GM12891 (cell line): ENCODE results near the gene IGFN1.

Experiments
- DNase-seq: peaks from one replicate; pipeline ENCODE4 v3.0.0; 2011; ENCODE audit warnings: low spot score; ENCODE audit not compliant: insufficient read length
- FAIRE-seq: peaks from 2 replicates; lab custom pipeline; 2011; peaks lifted over from hg19 to GRCh38; lab: Jason Lieb, UNC
- PAX5 ChIP-seq: IDR thresholded peaks from 2 replicates; pipeline ENCODE4 v1.6.1; 2011; ENCODE audit warnings: low read length, moderate library complexity, mild to moderate bottlenecking; ENCODE audit not compliant: insufficient read depth, severe bottlenecking
- POLR2A ChIP-seq: IDR thresholded peaks from 2 replicates; pipeline ENCODE4 v1.6.1; 2011; ENCODE audit warnings: low read depth, low read length, control low read depth
- POLR2AphosphoS5 ChIP-seq: IDR thresholded peaks from 2 replicates; pipeline ENCODE4 v1.6.1; 2011; ENCODE audit warnings: low read depth, low read length, control low read depth
- POU2F2 ChIP-seq: IDR thresholded peaks from 2 replicates; pipeline ENCODE4 v1.6.1; 2011; ENCODE audit warnings: low read depth, mild to moderate bottlenecking, control low read depth, low read length, moderate library complexity
- SPI1 ChIP-seq: IDR thresholded peaks from 2 replicates; pipeline ENCODE4 v1.6.1; 2011; ENCODE audit warnings: low read depth, low read length, control low read depth
- TAF1 ChIP-seq: IDR thresholded peaks from 2 replicates; pipeline ENCODE4 v1.6.1; 2011; ENCODE audit warnings: low read depth, low read length, control low read depth

The IGFN1 gene

DNA sequence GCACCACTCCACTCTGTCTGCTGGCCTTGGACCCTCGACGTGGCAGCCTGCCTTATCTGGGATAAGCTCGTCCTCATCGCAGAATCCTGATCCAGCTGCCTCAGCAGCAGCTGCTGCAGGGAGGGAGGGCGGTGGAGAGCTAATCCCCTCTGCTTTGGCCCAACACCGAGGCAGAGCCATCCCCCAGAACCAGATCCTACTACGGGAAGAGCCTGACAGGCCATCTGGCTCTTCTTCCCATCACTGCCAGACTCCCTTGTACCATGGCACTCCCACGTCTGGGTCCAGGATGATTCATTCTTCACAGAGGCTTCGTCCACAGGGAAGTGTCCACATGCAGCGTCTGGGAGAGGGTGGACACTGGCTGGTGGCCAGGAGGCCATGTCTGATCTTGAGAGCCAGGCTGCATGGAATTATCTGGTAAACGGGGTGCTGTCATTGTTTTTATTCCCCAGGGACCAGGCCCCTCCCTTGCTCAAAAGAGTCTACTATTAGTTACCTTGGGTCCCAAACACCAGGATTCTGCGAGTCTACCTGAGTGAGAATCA, 78.1 kb downstream of the IGFN1 start:
- TF ChIP-seq TAF1 (no peak), POU2F2 (no peak), SPI1 (no peak), PAX5 (no peak), POLR2A (no peak), POLR2AphosphoS5 (no peak)
- DNase-seq (no peak), FAIRE-seq (no peak)

GRCh38 chr1:201269281-201269680, 78.7 kb downstream of the IGFN1 start:
- DNase-seq, result no peak
- TF ChIP-seq PAX5, result no peak
- TF ChIP-seq POLR2AphosphoS5, result no peak
- no peak for TF ChIP-seq POU2F2
- TF ChIP-seq SPI1, result no peak
- no peak for TF ChIP-seq TAF1
- TF ChIP-seq POLR2A, result no peak
- no peak for FAIRE-seq

DNA sequence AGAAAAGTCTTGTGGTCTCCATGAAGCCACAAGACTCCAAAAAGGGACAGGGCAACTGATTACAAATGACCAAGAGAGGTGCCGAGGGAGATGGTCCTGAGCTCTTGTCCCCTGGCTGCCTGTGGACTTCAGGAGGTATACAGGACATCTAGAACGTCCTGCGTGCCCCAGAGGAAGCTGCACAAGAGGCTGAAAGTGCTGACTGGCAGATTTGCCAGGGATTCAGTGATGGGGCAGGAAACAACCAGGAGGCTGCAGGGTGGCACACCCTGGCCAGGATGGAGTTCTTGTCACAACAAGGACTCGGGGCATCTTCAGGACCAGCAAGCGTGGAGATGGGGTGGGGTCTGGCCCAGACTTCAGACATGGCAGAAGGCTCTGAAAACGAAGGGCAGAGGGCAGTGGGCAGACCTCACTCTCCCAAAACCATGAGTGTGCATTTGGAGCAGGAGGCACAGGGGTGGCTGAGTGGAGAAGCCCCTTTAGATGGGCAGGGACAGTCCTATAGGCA, 79.3 kb downstream of the IGFN1 start:
- no peak for FAIRE-seq
- no peak for DNase-seq
- TF ChIP-seq TAF1 (no peak), POLR2AphosphoS5 (no peak), SPI1 (no peak), POLR2A (no peak), POU2F2 (no peak), PAX5 (no peak)

DNA sequence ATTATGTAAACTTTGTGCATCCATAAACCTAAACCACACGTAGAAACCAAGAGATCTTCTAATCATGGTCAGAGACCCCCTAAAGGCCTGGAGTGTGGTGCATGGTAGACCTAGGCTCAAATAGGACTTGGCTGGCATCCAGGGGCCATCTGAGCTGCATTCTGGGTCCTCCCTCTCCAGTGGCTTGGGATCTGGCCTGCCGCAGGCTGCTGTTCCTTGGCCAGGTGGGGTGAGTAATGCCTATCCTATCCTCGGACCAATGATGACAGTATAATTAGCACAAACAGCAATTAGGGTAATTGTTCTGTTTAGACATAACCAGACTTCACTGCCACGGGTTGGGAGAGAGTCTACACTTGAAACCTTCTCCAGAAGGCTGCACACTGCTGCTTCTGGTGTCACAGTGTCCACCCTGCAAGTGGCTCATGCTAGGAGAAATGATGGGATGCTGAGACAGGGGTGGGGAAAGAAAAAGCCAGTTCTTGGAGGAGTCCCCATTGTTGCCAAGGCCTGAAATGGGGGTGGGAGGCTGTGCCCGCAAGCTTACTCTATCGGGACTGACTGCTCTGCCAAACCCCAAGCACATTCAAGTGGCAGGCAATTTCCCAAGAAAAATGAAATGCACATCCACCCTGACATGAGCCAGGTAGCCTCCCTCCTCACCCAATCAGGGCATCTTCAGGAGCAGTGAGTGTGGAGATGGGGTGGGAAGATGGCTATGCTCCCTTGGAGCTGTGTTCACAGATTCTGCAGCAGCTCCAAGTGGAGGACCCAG, 80.2 kb downstream of the IGFN1 start:
- FAIRE-seq (no peak), DNase-seq (no peak)
- TF ChIP-seq PAX5 (no peak), SPI1 (no peak), POLR2A (no peak), POLR2AphosphoS5 (no peak), TAF1 (no peak), POU2F2 (no peak)

DNA sequence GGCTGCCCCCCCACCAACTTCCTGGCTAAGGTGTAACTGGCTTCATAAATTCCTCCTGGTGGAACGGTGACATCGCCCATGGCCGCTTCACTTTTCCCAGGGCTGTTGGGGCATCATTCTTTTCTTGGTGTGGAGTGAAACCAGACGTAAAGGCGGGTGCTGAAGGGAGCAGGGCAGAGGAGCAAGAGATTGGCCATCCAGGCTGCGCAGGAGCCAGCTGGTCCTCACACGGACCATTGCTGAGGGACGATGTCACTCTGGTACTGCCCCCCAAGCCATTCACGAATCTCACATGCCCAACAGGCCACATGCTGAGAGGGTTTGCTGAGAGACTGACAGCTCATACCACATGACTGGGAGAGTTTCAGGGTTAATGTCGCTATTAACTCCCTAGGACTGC, 82.2 kb downstream of the IGFN1 start:
- TF ChIP-seq POU2F2 (no peak), SPI1 (no peak), POLR2A (no peak), PAX5 (no peak), POLR2AphosphoS5 (no peak), TAF1 (no peak)
- FAIRE-seq (no peak), DNase-seq (no peak)

GRCh38 chr1:201274616-201275252, 84.1 kb downstream of the IGFN1 start:
- FAIRE-seq (no peak), DNase-seq (no peak)
- TF ChIP-seq POLR2AphosphoS5 (no peak), POLR2A (no peak), SPI1 (no peak), PAX5 (no peak), TAF1 (no peak), POU2F2 (no peak)

DNA sequence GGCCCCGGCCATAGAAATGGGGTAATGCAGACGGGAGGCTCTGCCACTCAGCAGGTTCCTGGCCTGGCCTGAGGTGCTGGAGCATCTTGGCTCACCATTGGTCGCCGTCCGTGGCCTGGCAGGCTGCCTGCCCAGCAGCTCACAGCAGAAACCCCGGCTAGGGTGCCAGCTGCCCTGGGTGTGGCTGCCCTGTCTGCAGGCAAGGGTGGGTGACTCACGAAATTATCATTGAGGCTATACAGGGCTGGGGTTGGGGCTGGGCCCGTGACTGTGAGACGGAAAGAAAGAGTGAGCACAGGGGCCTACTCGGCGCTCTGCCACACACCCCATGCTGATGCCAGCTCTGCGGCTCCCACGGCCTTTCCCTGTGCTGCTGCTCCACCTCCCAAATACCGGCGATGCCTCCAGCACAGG, 84.6 kb downstream of the IGFN1 start:
- TF ChIP-seq PAX5 (no peak), POLR2A (no peak), TAF1 (no peak), SPI1 (no peak), POU2F2 (no peak), POLR2AphosphoS5 (no peak)

GRCh38 chr1:201276891-201277290, 86.3 kb downstream of the IGFN1 start:
- TF ChIP-seq POLR2A (no peak), TAF1 (no peak), PAX5 (no peak), SPI1 (no peak), POLR2AphosphoS5 (no peak)
- no peak for DNase-seq
- no peak for FAIRE-seq

More for the DNA sequence above, 84.6 kb downstream of the IGFN1 start:
- no peak for FAIRE-seq
- no peak for DNase-seq

DNA sequence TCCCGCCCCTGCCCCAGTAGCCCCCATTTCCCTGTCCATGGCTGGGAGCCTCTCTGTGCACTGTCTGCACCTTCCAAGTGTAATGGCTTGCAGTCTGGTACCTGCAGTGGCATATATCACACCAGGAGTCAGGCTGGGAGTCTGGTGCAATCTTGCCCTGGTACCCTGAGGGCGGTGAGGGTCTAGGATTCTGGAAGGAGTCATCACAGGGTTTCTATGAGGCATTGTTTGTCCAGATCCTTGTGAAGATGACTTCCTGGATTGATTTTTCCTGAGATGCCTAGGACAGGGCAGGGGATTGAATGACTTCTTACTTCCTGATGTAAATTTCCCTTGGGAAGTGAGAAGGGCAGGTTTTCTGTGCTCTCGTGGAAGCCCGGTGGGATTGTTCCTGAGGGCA, 86.8 kb downstream of the IGFN1 start:
- TF ChIP-seq TAF1, result no peak
- no peak for TF ChIP-seq POU2F2
- no peak for TF ChIP-seq POLR2A
- TF ChIP-seq SPI1, result no peak
- no peak for TF ChIP-seq PAX5
- TF ChIP-seq POLR2AphosphoS5, result no peak
- DNase-seq (no peak), FAIRE-seq (no peak)
